NT2/D1 (cell line): Measurements from ENCODE around the gene ACBD5.

ENCODE experiments used
- SUZ12 ChIP-seq: IDR thresholded peaks from 2 replicates; pipeline ENCODE4 v1.6.1; 2011; ENCODE audit not compliant: insufficient read length, insufficient read depth; ENCODE audit errors: extremely low read depth
- YY1 ChIP-seq: IDR thresholded peaks from 2 replicates; pipeline ENCODE4 v1.6.1; 2011; ENCODE audit not compliant: insufficient read length, insufficient read depth
- ZNF274 ChIP-seq: IDR thresholded peaks from 2 replicates; pipeline ENCODE4 v1.6.1; 2011; ENCODE audit warnings: mild to moderate bottlenecking, low read depth, low read length

GRCh38 chr10:27150261-27150660 lies 90.3 kb downstream of the ACBD5 start:
- no peak for TF ChIP-seq ZNF274
- TF ChIP-seq SUZ12, result no peak
- no peak for TF ChIP-seq YY1
